H1 (cell line): Measurements from ENCODE around the gene SRGAP2C. TPM values are rescaled to one million over a fixed set of nuclear protein-coding genes. Genes with fewer than 3 reads are reported as not detected.
A peak's percentile ranks its signal among the peaks of the same experiment; 100 is the strongest.
"Not testable (repeated sequence)": the region's sequence is repeated elsewhere in the genome, so short reads cannot be mapped to it uniquely, and the experiment has no call there.

Experiments
- CTCF ChIA-PET: fragments of 300-600 bp; sonication (Branson Sonifier 250); formaldehyde crosslinking; loops from one replicate; lab custom pipeline; 2021; ENCODE audit not compliant: partially characterized antibody; lab: Charles Lee
- POLR2A ChIA-PET: fragments of 300-600 bp; sonication (Branson Sonifier 250); formaldehyde crosslinking; loops from one replicate; lab custom pipeline; 2021; ENCODE audit warnings: inconsistent platforms; ENCODE audit not compliant: partially characterized antibody; lab: Charles Lee
- DNase-seq, 2 experiments: peaks; one replicate each; pipeline versions ENCODE4 v3.0.0 to v3.0.0-alpha.2; 2010 to 2022; ENCODE audit warnings: low spot score in 2 of 2, low read depth in 1 of 2, mixed read lengths in 1 of 2
- FAIRE-seq: peaks from 2 replicates; lab custom pipeline; 2011; peaks lifted over from hg19 to GRCh38; lab: Jason Lieb, UNC
- H2AFZ ChIP-seq: 2 replicates; pipeline ENCODE4 v1.8.1; 2012; ENCODE audit warnings: low read length, inconsistent platforms
- H2AK5ac ChIP-seq: 2 replicates; pipeline ENCODE4 v1.6.1; 2013; ENCODE audit warnings: low read depth, low read length
- H2BK120ac ChIP-seq: replicated peaks from 2 replicates; pipeline ENCODE3; 2013; ENCODE audit warnings: low read depth, low read length, inconsistent platforms
- H2BK12ac ChIP-seq: 2 replicates; pipeline ENCODE4 v1.6.1; 2013; ENCODE audit warnings: low read depth, low read length
- H2BK15ac ChIP-seq: 2 replicates; pipeline ENCODE4 v1.6.1; 2013; ENCODE audit warnings: low read length
- H2BK20ac ChIP-seq: 2 replicates; pipeline ENCODE4 v1.6.1; 2013; ENCODE audit warnings: low read length
- H2BK5ac ChIP-seq: 2 replicates; pipeline ENCODE4 v1.6.1; 2013; ENCODE audit warnings: low read depth, low read length
- H3K14ac ChIP-seq: 2 replicates; pipeline ENCODE4 v1.6.1; 2013; ENCODE audit warnings: inconsistent platforms; ENCODE audit not compliant: insufficient read length
- H3K18ac ChIP-seq: 2 replicates; pipeline ENCODE4 v1.6.1; 2013; ENCODE audit warnings: low read length; ENCODE audit errors: extremely low read depth
- H3K23ac ChIP-seq: 2 replicates; pipeline ENCODE4 v1.6.1; 2013; ENCODE audit warnings: inconsistent platforms; ENCODE audit not compliant: insufficient read length
- H3K23me2 ChIP-seq: 2 replicates; pipeline ENCODE4 v1.6.1; 2013; ENCODE audit warnings: low read depth, low read length
- H3K27ac ChIP-seq: 2 replicates; pipeline ENCODE4 v1.6.1; 2011; ENCODE audit warnings: low read depth, low read length, inconsistent platforms
- H3K27me3 ChIP-seq, 4 experiments: replicated peaks in 1 of 4; 1 replicate in 1 of 4; 2 replicates in 3 of 4; pipeline versions ENCODE4 v1.6.1 to v1.8.1; 2011 to 2013; ENCODE audit warnings: low read length in 3 of 4, mild to moderate bottlenecking in 3 of 4, inconsistent platforms in 2 of 4, mixed read lengths in 2 of 4, moderate library complexity in 1 of 4; ENCODE audit not compliant: control insufficient read depth in 3 of 4, insufficient read depth in 3 of 4; ENCODE audit errors: extremely low read depth in 1 of 4
- H3K36me3 ChIP-seq, 4 experiments: 2 replicates each; pipeline versions ENCODE4 v1.6.1 to v1.8.1; 2011 to 2013; ENCODE audit warnings: mild to moderate bottlenecking in 4 of 4, low read length in 3 of 4, moderate library complexity in 2 of 4, control low read depth in 1 of 4, inconsistent platforms in 1 of 4; ENCODE audit not compliant: insufficient read depth in 4 of 4, control insufficient read depth in 2 of 4
- H3K4ac ChIP-seq: replicated peaks from 2 replicates; pipeline ENCODE3; 2013; ENCODE audit warnings: low read length, low read depth, mixed read lengths, inconsistent platforms; ENCODE audit not compliant: insufficient read length
- H3K4me1 ChIP-seq, 4 experiments: replicated peaks in 1 of 4; 1 replicate in 1 of 4; 2 replicates in 3 of 4; pipeline versions ENCODE4 v1.6.1 to v1.8.1; 2011 to 2013; ENCODE audit warnings: low read length in 3 of 4, inconsistent platforms in 2 of 4, mixed read lengths in 1 of 4; ENCODE audit not compliant: insufficient read depth in 4 of 4, control insufficient read depth in 3 of 4
- H3K4me2 ChIP-seq, 2 experiments: 2 replicates each; pipeline versions ENCODE4 v1.6.1 to v1.8.1; 2011 to 2013; ENCODE audit warnings: low read depth in 2 of 2, low read length in 2 of 2, control low read depth in 1 of 2, inconsistent platforms in 1 of 2, mild to moderate bottlenecking in 1 of 2; ENCODE audit not compliant: insufficient read depth in 1 of 2
- H3K4me3 ChIP-seq, 4 experiments: fragments of 200-600, 300-600 bp in 1 of 4; sonication (generic), shearing (Covaris generic), sonication (Bioruptor Twin) in 1 of 4; 2 replicates each; pipeline versions ENCODE4 v1.5.1 to v1.8.1; 2011 to 2016; ENCODE audit warnings: low read length in 4 of 4, low read depth in 3 of 4, control low read depth in 2 of 4, inconsistent platforms in 2 of 4, mild to moderate bottlenecking in 2 of 4, mixed read lengths in 1 of 4, moderate library complexity in 1 of 4; ENCODE audit not compliant: insufficient read depth in 2 of 4; ENCODE audit errors: extremely low read depth in 1 of 4
- H3K56ac ChIP-seq: replicated peaks from 2 replicates; pipeline ENCODE3; 2013; ENCODE audit warnings: low read depth, mild to moderate bottlenecking, mixed read lengths, low read length, inconsistent platforms; ENCODE audit not compliant: insufficient read length
- H3K79me1 ChIP-seq: 2 replicates; pipeline ENCODE4 v1.6.1; 2013; ENCODE audit warnings: low read depth, low read length, control low read depth
- H3K79me2 ChIP-seq, 2 experiments: 2 replicates each; pipeline versions ENCODE4 v1.6.1 to v1.8.1; 2012 to 2013; ENCODE audit warnings: low read length in 2 of 2, mild to moderate bottlenecking in 2 of 2, inconsistent platforms in 1 of 2; ENCODE audit not compliant: insufficient read depth in 2 of 2, control insufficient read depth in 1 of 2
- H3K9ac ChIP-seq, 4 experiments: replicated peaks in 1 of 4; 1 replicate in 1 of 4; 2 replicates in 3 of 4; pipeline versions ENCODE4 v1.6.1 to v1.8.1; 2011 to 2013; ENCODE audit warnings: low read depth in 3 of 4, low read length in 3 of 4, control low read depth in 2 of 4, mild to moderate bottlenecking in 2 of 4, moderate library complexity in 2 of 4, inconsistent platforms in 1 of 4; ENCODE audit errors: extremely low read depth in 1 of 4
- H3K9me3 ChIP-seq, 2 experiments: 2 replicates each; pipeline versions ENCODE4 v1.6.1 to v1.8.1; 2012 to 2013; ENCODE audit warnings: mild to moderate bottlenecking in 2 of 2, moderate library complexity in 2 of 2, control low read depth in 1 of 2, inconsistent platforms in 1 of 2, low read depth in 1 of 2, low read length in 1 of 2, mixed read lengths in 1 of 2; ENCODE audit not compliant: insufficient read depth in 2 of 2
- H4K20me1 ChIP-seq, 2 experiments: replicated peaks in 1 of 2; 2 replicates each; pipeline versions ENCODE3 to v1.8.1; 2011 to 2013; ENCODE audit warnings: inconsistent platforms in 2 of 2, low read length in 2 of 2, mild to moderate bottlenecking in 1 of 2; ENCODE audit not compliant: insufficient read depth in 2 of 2, control insufficient read depth in 1 of 2
- H4K5ac ChIP-seq: 2 replicates; pipeline ENCODE4 v1.6.1; 2013; ENCODE audit warnings: low read length, low read depth, mixed read lengths, inconsistent platforms; ENCODE audit not compliant: insufficient read length
- H4K8ac ChIP-seq: 2 replicates; pipeline ENCODE4 v1.8.0; 2013; ENCODE audit warnings: mild to moderate bottlenecking, moderate library complexity, low read length, inconsistent platforms; ENCODE audit not compliant: insufficient read depth; ENCODE audit errors: extremely low read depth
- H4K91ac ChIP-seq: replicated peaks from 2 replicates; pipeline ENCODE3; 2013; ENCODE audit warnings: low read length, mixed read lengths, inconsistent platforms; ENCODE audit not compliant: insufficient read length
- WGBS, 2 experiments: shearing (Covaris generic) in 1 of 2; methylation state at CpG; one replicate each; pipeline versions ENCODE4 v1.1.6 to v1.1.7; 2013 to 2015; ENCODE audit warnings: low lambda C conversion rate in 2 of 2, mixed read lengths in 2 of 2, inconsistent platforms in 1 of 2, low coverage in 1 of 2, missing lambda C conversion rate in 1 of 2; ENCODE audit not compliant: insufficient replicate concordance in 2 of 2, insufficient coverage in 1 of 2, insufficient read length in 1 of 2; ENCODE audit errors: extremely low coverage in 1 of 2, missing lambda C conversion rate in 1 of 2; 5-methylcytosine and 5-hydroxymethylcytosine counted together
- polyA plus RNA-seq, 7 experiments: library from polyadenylated mRNA; depleted of rRNA in 3 of 7; stranded (reverse) in 5 of 7; unstranded in 2 of 7; fragments of >200 nt in 5 of 7; fragments of 200-250 nt in 2 of 7; gene quantifications; 1 replicate in 5 of 7; 2 replicates in 1 of 7; 4 replicates in 1 of 7; pipeline versions ENCODE4 v1.2.1 to v1.2.3, GENCODE V29; 2011 to 2013; ENCODE audit warnings: missing spikeins in 2 of 7, mixed read lengths in 2 of 7
- total RNA-seq: library from RNA; stranded (reverse); fragmentation: NEBNext Ultra II Directional; extraction: Animal tissue kit (Norgen Biotek cat#: 25700); gene quantifications from 2 replicates; pipeline ENCODE4 v1.2.1, GENCODE V29; 2021

Gene SRGAP2C
- total and polyA plus RNA-seq, 2 of the 8 experiments (the other 6 are each of a cell fraction or from before 2014, with no cell fraction given), result 2.5 to 25.2 TPM

- H3K14ac ChIP-seq, H2BK120ac ChIP-seq, H3K18ac ChIP-seq, H4K91ac ChIP-seq, H4K20me1 ChIP-seq, H3K4ac ChIP-seq, H2BK20ac ChIP-seq, H3K27ac ChIP-seq, H3K9ac ChIP-seq, H2BK15ac ChIP-seq, POLR2A ChIA-PET, H2BK12ac ChIP-seq, H3K9me3 ChIP-seq, H2BK5ac ChIP-seq, H3K79me2 ChIP-seq, H3K56ac ChIP-seq, FAIRE-seq, H3K27me3 ChIP-seq, H3K4me1 ChIP-seq, CTCF ChIA-PET, H3K23ac ChIP-seq, H4K5ac ChIP-seq, H3K79me1 ChIP-seq, H2AFZ ChIP-seq, H2AK5ac ChIP-seq, H3K36me3 ChIP-seq, H4K8ac ChIP-seq, H3K23me2 ChIP-seq: not testable (repeated sequence)
- 0% methylated on average over 7 of the region's 31 CpGs; no CpG with 5 or more reads in 1 of the 2 experiments for WGBS, 2 experiments
- DNase-seq, result peak in 1 of 2 experiments; percentile 66
- Histone ChIP-seq H3K4me2 (peak overlapping the region in 1 of 2 experiments; percentile 42; a peak in 1 of 4 replicates), H3K4me3 (peak overlapping the region; percentile 29 to 54 (median 36); a peak in 7 of 8 replicates)
Observed at GRCh38 chr1:121183867-121184266, 908 bp upstream of the SRGAP2C start.

GRCh38 chr1:121185140-121185708 is 449 bp downstream of the SRGAP2C start:
- H4K8ac ChIP-seq, H4K20me1 ChIP-seq, H4K91ac ChIP-seq, H2AK5ac ChIP-seq, H3K9ac ChIP-seq, H3K14ac ChIP-seq, H3K4me1 ChIP-seq, H2BK120ac ChIP-seq, POLR2A ChIA-PET, H2AFZ ChIP-seq, H3K36me3 ChIP-seq, H3K18ac ChIP-seq, H3K4me2 ChIP-seq, H4K5ac ChIP-seq, DNase-seq, H3K79me2 ChIP-seq, H3K9me3 ChIP-seq, H3K23ac ChIP-seq, H3K27me3 ChIP-seq, FAIRE-seq, H2BK20ac ChIP-seq, H2BK15ac ChIP-seq, CTCF ChIA-PET, H3K4ac ChIP-seq, H3K27ac ChIP-seq, H3K79me1 ChIP-seq, H2BK5ac ChIP-seq, H3K56ac ChIP-seq, H3K23me2 ChIP-seq, H2BK12ac ChIP-seq: not testable (repeated sequence)
- WGBS, 2 experiments, result no CpG with 5 or more reads among the region's 48 CpGs
- H3K4me3 ChIP-seq, result peak overlapping the region in 1 of 4 experiments; percentile 44; a peak in 1 of 8 replicates
